Measurements from ENCODE around the gene FAM131B.

Gene FAM131B

DNA sequence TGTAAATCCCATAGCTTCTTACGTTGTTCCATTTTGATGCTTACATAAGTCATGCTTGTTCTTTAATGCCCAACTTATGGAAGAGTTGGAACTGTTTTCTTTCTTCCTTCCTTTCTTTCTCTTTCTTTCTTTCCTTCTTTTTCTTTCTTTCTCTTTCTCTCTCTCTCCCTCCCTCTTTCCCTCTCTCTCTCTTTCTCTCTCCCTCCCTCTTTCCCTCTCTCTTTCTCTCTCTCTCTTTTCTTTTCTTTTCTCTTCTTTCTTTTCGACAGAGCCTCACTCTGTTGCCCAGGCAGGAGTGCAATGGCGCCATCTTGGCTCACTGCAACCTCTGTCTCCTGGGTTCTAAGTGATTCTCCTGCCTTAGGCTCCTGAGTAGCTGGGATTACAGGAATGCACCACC is 18.9 kb downstream of the FAM131B start:
- TF ChIP-seq RAD21 (IDR thresholded peaks at IDR 0.05; ENCODE audit: low read depth), result no peak
- no peak for TF ChIP-seq EP300 (IDR thresholded peaks at IDR 0.05; ENCODE audit: borderline replicate concordance)
- TF ChIP-seq TEAD4 (IDR thresholded peaks at IDR 0.05), result no peak
- TF ChIP-seq, protein P1, sequence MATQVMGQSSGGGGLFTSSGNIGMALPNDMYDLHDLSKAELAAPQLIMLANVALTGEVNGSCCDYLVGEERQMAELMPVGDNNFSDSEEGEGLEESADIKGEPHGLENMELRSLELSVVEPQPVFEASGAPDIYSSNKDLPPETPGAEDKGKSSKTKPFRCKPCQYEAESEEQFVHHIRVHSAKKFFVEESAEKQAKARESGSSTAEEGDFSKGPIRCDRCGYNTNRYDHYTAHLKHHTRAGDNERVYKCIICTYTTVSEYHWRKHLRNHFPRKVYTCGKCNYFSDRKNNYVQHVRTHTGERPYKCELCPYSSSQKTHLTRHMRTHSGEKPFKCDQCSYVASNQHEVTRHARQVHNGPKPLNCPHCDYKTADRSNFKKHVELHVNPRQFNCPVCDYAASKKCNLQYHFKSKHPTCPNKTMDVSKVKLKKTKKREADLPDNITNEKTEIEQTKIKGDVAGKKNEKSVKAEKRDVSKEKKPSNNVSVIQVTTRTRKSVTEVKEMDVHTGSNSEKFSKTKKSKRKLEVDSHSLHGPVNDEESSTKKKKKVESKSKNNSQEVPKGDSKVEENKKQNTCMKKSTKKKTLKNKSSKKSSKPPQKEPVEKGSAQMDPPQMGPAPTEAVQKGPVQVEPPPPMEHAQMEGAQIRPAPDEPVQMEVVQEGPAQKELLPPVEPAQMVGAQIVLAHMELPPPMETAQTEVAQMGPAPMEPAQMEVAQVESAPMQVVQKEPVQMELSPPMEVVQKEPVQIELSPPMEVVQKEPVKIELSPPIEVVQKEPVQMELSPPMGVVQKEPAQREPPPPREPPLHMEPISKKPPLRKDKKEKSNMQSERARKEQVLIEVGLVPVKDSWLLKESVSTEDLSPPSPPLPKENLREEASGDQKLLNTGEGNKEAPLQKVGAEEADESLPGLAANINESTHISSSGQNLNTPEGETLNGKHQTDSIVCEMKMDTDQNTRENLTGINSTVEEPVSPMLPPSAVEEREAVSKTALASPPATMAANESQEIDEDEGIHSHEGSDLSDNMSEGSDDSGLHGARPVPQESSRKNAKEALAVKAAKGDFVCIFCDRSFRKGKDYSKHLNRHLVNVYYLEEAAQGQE (IDR thresholded peaks at IDR 0.05; ENCODE audit: low read depth), result no peak
- TF ChIP-seq, protein P2, sequence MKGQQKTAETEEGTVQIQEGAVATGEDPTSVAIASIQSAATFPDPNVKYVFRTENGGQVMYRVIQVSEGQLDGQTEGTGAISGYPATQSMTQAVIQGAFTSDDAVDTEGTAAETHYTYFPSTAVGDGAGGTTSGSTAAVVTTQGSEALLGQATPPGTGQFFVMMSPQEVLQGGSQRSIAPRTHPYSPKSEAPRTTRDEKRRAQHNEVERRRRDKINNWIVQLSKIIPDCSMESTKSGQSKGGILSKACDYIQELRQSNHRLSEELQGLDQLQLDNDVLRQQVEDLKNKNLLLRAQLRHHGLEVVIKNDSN (IDR thresholded peaks at IDR 0.05), result no peak
- TF ChIP-seq FOXM1 (IDR thresholded peaks at IDR 0.05; ENCODE audit: borderline replicate concordance, low read depth), result no peak
- TF ChIP-seq TAF1 (IDR thresholded peaks at IDR 0.05; ENCODE audit: low read depth), result no peak
- TF ChIP-seq ZBTB7A (IDR thresholded peaks at IDR 0.05; ENCODE audit: low read depth), result no peak
- no peak for TF ChIP-seq YY1 (IDR thresholded peaks at IDR 0.05; ENCODE audit: low read depth)

DNA sequence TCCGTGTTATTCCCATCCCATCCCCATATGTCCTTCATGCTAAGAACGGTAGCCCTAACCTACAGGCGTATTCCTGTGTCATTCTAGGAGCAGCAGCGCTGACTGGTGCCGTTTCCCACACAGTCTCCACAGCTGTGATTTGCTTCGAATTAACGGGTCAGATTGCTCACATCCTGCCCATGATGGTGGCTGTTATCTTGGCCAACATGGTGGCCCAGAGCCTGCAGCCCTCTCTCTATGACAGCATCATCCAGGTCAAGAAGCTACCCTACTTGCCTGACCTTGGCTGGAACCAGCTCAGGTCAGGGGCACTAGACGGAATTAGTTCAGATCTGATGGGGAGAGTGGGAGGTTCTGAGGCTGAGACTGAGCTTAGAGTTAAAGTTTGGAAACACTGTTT is 20.7 kb downstream of the FAM131B start:
- TF ChIP-seq NFIC (IDR thresholded peaks at IDR 0.05) (no peak), RAD21 (IDR thresholded peaks at IDR 0.05; ENCODE audit: low read depth) (no peak), CREB1 (IDR thresholded peaks at IDR 0.05; ENCODE audit: low read depth) (no peak), ZBTB7A (IDR thresholded peaks at IDR 0.05; ENCODE audit: low read depth) (no peak), FOXM1 (IDR thresholded peaks at IDR 0.05; ENCODE audit: borderline replicate concordance, low read depth) (no peak)

DNA sequence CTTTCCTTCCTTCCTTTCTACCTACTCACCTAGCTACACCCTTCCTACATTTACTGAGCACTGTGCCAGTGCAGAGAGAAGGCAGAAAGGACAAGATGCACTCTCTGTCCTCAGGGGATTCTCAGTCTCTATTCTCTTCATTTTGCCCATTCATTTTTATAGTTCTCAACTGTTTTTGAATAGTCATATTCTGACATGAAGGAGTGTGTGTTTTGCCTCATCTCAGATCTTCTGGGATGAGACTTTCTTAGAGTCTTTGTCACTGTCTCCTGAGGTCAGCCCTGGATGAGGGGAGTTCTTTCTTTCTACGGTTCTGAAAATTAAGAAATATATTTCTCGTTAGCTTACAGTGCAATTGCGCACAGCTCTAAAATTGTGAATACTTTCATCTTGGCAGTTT is 25.3 kb downstream of the FAM131B start:
- no peak for TF ChIP-seq FOXM1 (IDR thresholded peaks at IDR 0.05; ENCODE audit: borderline replicate concordance, low read depth)

DNA sequence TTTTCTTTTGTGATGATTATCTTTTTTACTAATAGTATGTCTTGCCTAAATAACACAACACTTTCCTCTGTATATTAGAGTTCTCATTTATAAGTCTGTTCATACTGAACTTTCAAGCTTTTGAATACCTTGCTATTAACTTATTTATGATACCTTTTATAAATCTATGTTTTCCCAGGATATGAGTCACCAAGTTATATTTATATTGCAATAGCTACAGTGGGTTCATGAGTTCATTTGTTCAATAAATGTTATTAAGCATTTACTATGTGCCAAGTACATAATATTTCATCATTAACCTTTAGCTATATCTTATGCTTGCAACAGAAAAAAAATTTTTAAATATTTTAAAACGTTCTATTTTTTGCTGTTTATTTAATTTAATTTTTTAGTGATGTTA is 28.3 kb downstream of the FAM131B start:
- TF ChIP-seq EP300 (IDR thresholded peaks at IDR 0.05; ENCODE audit: borderline replicate concordance) (no peak), FOXM1 (IDR thresholded peaks at IDR 0.05; ENCODE audit: borderline replicate concordance, low read depth) (no peak), TEAD4 (IDR thresholded peaks at IDR 0.05) (no peak), TAF1 (IDR thresholded peaks at IDR 0.05; ENCODE audit: low read depth) (no peak)

DNA sequence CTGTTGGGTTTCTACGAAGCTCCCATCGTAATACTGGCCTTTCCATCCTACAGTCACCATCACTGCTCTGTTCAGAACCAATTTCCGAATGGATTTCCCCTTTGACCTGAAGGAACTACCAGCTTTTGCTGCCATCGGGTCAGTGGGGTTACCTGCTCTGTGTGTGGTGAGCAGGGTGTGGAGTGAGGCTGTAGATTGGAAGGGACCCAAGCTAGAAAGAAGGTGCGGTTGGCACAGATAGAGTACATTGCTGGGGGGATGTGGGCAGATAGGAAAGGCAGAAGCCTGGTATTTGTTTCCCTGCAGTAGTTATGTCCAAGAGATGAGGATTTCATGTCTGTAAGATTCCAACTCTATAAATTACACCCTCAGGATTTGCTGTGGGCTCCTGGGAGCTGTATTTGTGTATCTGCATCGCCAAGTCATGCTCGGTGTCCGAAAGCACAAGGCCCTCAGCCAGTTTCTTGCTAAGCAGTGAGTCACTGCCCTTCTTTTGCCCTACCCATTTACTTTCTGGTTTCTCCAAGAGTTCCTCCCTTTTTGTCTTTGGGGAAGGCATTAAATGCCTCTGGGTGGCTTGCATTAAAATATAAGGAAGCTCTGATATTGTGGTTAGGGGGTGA is 31.2 kb downstream of the FAM131B start:
- TF ChIP-seq FOXM1 (IDR thresholded peaks at IDR 0.05; ENCODE audit: borderline replicate concordance, low read depth) (no peak), EGR1 (IDR thresholded peaks at IDR 0.05) (no peak), CEBPB (IDR thresholded peaks at IDR 0.05) (no peak), ZBTB7A (IDR thresholded peaks at IDR 0.05; ENCODE audit: low read depth) (no peak), RAD21 (IDR thresholded peaks at IDR 0.05; ENCODE audit: low read depth) (no peak), CREB1 (IDR thresholded peaks at IDR 0.05; ENCODE audit: low read depth) (no peak), TEAD4 (IDR thresholded peaks at IDR 0.05) (no peak), EP300 (IDR thresholded peaks at IDR 0.05; ENCODE audit: borderline replicate concordance) (no peak), NFIC (IDR thresholded peaks at IDR 0.05) (no peak), TAF1 (IDR thresholded peaks at IDR 0.05; ENCODE audit: low read depth) (no peak), TCF12 (IDR thresholded peaks at IDR 0.05; ENCODE audit: low read depth) (no peak), YY1 (IDR thresholded peaks at IDR 0.05; ENCODE audit: low read depth) (no peak)
- TF ChIP-seq, protein P1 (IDR thresholded peaks at IDR 0.05; ENCODE audit: low read depth), result no peak
- TF ChIP-seq, protein P3, sequence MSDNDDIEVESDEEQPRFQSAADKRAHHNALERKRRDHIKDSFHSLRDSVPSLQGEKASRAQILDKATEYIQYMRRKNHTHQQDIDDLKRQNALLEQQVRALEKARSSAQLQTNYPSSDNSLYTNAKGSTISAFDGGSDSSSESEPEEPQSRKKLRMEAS (IDR thresholded peaks at IDR 0.05), result no peak
- TF ChIP-seq, protein P2 (IDR thresholded peaks at IDR 0.05), result no peak

DNA sequence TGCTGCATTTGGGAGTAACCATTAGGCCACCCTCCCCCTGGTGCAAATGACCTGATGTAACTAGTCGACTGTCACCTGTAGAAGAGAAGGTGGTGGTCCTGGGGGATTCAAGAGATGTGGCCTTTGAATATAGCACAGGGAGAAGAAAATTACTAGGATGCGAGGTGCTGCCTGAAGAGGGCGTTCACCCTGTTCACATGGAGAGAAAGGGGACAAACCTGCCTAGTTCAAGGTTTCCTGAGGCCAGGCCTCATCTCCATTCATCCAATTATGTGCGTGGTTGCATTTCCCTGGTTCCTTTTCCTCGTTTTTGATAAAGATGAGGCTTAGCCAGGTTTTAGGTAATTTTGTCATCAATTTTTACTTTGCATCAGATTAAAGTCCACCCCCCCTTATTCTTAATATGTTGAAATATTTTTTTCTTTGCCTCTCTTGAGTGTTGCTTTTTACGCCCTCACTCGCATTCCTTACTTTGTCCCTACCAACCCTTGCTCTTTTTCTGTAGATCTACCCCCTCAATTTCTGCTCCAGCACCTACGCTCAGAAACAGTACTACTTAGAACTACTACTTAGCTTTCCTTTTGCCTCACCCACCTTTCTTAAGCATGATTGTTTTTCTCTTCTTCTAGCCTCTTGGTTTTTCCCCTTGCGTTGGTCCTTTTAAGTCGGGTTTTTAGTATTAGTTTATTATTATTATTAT is 32.9 kb downstream of the FAM131B start:
- TF ChIP-seq RAD21 (IDR thresholded peaks at IDR 0.05; ENCODE audit: low read depth) (0 out of 2 replicates have a peak, but pooled peaks have one; percentile 2), FOXM1 (IDR thresholded peaks at IDR 0.05; ENCODE audit: borderline replicate concordance, low read depth) (no peak), ZBTB7A (IDR thresholded peaks at IDR 0.05; ENCODE audit: low read depth) (no peak)
- TF ChIP-seq, protein P2 (IDR thresholded peaks at IDR 0.05), result no peak
